GM18868 (cell line): ENCODE data around the gene TEX22.

Source experiments
- ATAC-seq: cut with Tn5 transposase; IDR thresholded peaks from one replicate; pipeline ENCODE4 v1.9.1; 2021; ENCODE audit warnings: mild to moderate bottlenecking, moderate library complexity; ENCODE audit not compliant: unreplicated experiment

TEX22 gene

DNA sequence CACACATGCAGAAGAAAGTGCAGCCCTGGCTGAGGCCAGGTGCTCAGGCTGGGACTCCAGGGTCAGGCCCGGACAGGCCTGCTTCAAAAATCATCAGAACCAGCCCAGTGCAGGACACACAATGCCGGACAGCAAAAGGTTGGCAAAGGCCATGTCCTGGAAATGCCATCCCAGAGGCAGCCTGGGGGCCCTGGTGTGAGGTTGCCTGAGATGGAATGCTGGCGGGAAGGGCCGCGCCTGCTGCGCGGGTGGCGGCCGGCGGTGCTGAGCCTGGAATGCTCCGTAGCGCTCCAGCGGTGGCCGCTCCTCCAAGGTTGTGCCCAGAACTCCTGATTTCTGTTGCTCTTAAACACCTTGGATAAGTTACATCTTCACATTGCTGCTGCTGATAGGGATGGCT lies 54.6 kb downstream of the TEX22 start:
- ATAC-seq: no peak

DNA sequence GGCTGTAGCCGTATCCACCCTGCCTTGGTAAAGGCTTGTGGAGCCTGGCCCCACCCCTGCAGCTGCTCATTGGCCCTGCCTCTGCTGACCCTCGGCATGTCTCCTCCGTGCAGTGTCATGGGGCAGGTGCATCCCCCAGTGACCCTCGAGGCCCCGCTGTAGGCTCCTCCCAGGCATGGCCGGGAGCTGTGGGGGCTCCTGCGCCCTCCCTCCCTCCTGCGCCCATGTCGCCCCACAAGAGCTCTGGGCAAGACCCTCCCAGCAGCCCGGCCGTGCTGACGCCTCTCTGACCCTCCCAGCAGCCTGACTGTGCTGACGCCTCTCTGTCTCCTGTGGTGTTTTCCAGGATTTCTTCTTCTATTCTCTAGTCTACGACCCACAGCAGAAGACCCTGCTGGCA lies 55.5 kb downstream of the TEX22 start:
- no peak for ATAC-seq

DNA sequence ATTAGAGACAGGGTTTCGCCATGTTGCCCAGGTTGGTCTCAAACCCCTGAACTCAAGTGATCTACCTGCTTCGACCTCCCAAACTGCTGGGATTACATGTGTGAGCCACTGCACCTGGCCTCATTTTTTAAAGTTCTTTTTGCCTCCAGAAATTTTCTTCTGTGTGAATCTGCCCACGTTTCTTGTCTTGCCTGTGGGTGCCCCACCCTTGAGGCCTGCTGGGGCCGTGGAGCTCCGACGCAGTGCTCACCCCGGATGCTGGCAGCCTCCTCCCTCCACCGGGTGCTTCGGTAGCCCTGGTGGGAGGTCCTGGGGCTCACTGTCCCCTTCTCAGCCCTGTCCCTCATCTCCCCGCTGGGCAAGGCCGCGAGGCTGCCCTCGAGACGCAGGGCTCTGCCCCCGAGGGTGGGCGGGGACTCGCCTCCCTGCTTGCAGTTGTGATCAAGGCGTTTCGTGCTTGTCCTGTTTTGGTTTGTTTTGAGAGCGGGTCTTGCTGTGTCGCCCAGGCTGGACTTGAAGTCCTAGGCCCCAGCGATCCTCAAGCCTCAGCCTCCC lies 56.8 kb downstream of the TEX22 start:
- ATAC-seq: no peak

DNA sequence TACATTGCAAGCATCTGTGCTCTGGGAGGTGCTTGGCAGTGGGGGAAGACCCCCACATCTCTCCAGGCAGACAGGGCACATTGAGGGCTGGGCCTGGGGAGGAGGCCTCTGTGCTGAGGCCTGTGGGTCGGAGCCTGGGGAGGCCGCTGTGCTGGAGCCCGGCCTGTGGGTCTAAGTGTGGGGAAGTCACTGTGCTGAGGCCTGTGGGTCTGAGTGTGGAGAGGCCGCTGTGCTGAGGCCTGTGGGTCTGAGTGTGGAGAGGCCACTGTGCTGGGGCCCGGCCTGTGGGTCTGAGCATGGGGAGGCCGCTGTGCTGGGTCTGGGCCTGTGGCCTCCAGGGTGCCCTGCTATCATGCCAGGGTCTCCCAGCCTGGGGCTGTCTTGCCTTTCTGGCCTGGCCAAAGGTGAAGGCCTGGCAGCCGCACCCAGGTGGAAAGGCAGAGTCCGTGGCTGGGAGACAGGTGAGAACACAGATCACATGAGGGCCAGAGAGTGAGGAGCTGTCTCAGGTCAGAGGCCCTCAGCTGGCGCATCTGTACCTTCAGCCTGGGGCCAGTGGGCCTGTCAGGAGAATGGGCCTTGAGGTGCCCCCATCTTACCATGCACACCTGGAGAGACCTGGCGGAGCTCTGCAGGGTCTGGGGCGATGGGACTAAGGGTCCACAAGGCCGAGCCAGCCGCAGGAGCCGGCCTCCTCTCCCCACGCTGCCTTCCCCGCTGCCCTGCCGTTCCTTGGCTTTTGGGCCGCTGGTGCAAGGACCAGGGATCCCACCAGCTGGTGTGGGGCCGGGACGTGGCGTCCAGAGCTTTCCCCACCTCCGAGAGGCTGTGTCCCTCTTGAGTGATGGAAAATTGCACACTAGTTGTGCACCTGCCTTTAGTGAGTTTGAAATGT lies 57.7 kb downstream of the TEX22 start:
- ATAC-seq: no peak

DNA sequence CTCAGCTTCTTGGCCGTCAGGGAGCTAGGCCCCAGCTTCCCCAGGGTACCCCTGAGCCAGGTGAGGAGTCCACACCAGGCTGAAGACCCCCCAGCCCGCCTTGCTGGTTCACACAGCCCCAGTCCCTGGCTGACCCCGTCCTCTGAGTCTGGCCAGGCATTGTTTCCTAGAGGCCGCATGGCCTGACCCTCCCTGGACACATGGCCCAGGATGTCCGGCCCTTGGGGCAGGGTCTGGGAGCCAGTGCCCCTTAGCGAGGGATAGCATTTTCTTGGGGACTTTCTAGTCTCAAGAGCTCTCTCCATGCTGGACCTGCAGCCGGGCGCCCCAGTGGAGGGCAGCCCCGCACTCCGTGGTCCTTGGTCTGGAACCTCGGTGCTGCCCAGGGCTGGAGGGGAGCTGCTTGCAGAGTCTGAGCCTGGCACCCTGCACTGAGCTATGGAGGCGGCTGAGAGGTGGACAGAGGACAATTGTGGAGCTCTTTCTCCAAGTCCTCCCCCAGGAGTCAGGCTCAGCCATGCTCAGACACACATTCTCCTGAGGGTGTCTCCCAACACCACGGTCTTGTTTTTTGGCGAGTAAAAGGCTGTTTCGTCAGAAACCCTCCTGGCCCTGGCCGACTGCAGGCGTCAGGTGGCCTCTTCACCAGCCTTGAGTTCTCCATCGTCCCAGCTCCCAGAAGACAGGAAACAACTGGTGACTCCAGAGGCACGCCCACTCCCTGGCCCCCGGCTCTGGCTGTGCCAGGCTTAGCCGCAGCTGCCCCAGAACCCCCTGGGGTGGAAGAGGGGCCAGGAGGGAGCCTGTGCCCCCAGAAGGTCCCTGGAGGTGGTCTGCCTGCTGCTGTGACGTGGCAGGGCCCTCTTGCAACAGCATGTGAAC lies 58.6 kb downstream of the TEX22 start:
- ATAC-seq: no peak

DNA sequence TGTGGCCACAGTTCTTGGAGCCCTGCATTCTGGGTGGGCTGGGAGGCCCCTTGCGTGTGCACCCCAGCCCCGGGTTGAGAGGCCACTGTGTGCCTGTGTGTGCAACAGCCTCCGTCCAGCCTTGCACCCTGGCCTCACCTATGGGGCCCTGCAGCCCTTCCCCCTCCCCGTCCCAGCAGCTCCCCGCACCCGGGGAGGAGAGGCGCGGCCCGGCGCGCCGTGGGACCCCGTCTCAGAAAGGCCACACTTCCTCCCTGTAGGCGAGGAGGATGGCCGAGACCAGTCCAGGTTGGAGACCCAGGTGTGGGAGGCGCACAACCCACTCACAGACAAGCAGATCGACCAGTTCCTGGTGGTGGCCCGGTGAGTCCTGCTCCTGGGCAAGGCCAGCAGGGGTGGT lies 59.7 kb downstream of the TEX22 start:
- no peak for ATAC-seq

DNA sequence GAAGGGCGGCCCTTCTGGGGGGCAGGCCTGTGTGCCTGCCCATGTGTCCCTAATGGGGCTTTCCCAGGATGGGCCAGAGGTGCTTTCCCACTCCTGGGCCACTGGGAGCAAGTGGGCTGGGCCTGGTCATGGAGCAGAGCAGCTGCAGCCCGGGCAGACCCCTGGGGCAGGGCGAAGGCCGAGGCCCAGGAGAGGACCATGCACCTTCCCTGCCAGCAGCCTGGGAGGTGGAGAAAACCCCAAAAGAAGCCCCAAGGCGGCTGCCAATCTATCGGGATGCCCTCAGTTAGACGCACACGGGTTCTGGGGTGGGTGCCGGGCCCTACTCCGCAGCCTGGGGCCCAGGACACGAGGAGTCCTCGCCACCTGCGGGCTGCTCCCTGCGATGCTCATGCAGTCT lies 60.2 kb downstream of the TEX22 start:
- ATAC-seq: no peak

DNA sequence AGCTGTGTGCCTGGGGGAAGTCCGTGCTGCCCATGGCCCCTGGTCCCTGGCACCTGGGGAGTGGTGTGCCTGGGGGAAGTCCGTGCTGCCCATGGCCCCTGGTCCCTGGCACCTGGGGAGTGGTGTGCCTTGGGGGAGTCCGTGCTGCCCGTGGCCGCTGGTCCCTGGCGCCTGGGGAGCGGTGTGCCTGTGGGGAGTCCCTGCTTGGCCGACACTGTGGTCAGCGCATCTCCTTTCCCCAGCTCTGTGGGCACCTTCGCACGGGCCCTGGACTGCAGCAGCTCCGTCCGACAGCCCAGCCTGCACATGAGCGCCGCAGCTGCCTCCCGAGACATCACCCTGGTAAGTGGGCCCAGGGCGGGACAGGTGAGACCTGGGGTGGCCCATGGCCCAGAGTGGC lies 61.8 kb downstream of the TEX22 start:
- no peak for ATAC-seq

DNA sequence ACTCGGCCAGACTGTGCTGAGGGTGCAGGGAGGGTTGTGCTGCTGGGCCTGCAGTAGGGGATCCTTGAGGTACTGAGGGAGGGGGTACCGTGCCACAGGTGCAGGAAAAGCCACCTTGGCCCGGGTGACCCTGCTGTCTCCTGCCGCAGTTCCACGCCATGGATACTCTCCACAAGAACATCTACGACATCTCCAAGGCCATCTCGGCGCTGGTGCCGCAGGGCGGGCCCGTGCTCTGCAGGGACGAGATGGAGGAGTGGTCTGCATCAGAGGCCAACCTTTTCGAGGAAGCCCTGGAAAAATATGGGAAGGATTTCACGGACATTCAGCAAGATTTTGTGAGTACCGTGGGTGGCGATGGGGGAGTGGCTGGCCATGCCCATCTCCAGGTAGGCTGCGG lies 62.3 kb downstream of the TEX22 start:
- no peak for ATAC-seq

DNA sequence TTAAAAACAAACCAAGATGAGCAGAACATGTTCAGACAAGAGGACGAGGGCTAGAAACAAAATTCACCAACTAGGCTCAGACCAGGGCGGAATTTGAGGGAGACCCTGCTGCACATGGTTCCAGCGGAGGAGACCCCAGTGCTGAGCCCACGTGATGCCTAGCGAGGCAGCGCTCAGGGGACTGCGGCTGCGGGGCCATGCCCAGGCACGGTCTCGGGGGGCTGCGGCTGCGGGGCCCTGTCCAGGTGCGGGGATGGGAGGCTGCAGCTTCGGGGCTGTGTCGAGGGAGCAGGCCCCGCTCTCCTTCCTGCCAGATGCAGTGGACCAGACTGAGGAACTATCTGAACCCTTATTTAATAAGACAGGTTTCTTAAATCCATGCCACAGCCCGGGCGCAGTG lies 63.6 kb downstream of the TEX22 start:
- ATAC-seq: no peak
